Measurements from ENCODE around the gene ZNF438.

The ZNF438 gene

GRCh38 chr10:30931094-30931493 lies 100.6 kb downstream of the ZNF438 start:
- TF ChIP-seq YY1 (IDR thresholded peaks at IDR 0.05; ENCODE audit: low read depth): no peak
- no peak for TF ChIP-seq TCF12 (IDR thresholded peaks at IDR 0.05; ENCODE audit: low read depth)
- TF ChIP-seq MAX (IDR thresholded peaks at IDR 0.05): no peak
- no peak for TF ChIP-seq EGR1 (IDR thresholded peaks at IDR 0.05)
- no peak for TF ChIP-seq ZBTB7A (IDR thresholded peaks at IDR 0.05; ENCODE audit: low read depth)
- TF ChIP-seq, protein P1, sequence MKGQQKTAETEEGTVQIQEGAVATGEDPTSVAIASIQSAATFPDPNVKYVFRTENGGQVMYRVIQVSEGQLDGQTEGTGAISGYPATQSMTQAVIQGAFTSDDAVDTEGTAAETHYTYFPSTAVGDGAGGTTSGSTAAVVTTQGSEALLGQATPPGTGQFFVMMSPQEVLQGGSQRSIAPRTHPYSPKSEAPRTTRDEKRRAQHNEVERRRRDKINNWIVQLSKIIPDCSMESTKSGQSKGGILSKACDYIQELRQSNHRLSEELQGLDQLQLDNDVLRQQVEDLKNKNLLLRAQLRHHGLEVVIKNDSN (IDR thresholded peaks at IDR 0.05): no peak
- no peak for TF ChIP-seq CEBPB (IDR thresholded peaks at IDR 0.05)
- no peak for TF ChIP-seq REST (IDR thresholded peaks at IDR 0.05; ENCODE audit: low read depth)
- no peak for TF ChIP-seq NFIC (IDR thresholded peaks at IDR 0.05)
- TF ChIP-seq EP300 (IDR thresholded peaks at IDR 0.05; ENCODE audit: borderline replicate concordance): no peak
- TF ChIP-seq TAF1 (IDR thresholded peaks at IDR 0.05; ENCODE audit: low read depth): no peak
- TF ChIP-seq CREB1 (IDR thresholded peaks at IDR 0.05; ENCODE audit: low read depth): no peak
- TF ChIP-seq RAD21 (IDR thresholded peaks at IDR 0.05; ENCODE audit: low read depth): no peak
- no peak for TF ChIP-seq FOXM1 (IDR thresholded peaks at IDR 0.05; ENCODE audit: borderline replicate concordance, low read depth)
- TF ChIP-seq TEAD4 (IDR thresholded peaks at IDR 0.05): no peak

DNA sequence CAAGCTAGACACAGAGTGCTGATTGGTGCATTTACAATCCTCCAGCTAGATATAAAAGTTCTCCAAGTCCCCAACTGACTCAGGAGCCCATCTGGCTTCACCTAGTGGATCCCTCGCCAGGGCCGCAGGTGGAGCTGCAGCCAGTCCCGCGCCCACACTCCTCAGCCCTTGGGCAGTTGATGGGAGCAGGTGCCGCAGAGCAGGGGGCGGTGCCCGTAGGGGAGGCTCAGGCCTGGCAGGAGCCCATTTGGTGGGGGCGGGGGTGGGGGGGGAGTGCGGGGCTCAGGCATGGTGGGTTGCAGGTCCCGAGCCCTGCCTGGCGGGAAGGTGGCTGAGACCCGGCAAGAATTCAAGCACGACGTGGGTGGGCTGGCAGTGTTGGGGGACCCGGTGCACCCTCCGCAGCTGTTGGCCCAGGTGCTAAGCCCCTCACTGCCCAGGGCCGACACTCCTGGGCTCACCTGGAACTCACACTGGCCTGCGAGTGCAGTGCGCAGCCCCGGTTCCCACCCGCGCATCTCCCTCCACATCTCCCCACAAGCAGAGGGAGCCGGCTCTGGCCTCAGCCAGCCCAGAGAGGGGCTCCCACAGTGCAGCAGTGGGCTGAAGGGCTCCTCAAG lies 101.7 kb downstream of the ZNF438 start:
- no peak for TF ChIP-seq YY1 (IDR thresholded peaks at IDR 0.05; ENCODE audit: low read depth)
- no peak for TF ChIP-seq TEAD4 (IDR thresholded peaks at IDR 0.05)

DNA sequence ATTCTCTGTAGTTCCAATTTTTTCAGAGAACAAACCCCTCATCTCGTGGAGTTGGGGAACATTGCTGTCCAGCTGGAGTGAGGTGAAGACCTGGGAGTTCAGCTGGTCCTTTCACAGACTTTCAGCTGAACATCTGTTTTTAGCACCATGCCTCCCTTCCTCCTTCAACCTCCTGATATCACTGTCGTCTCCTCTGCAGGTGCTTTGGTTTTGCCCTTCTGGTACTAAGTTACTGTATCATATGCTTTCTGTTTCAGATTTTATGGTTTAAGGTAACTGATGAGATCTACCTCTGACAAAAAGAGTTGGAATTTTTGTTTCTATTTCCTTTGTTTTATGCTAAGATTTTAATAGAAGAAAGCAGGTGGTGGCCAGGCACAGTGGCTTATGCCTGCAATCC lies 102.9 kb downstream of the ZNF438 start:
- TF ChIP-seq EP300 (IDR thresholded peaks at IDR 0.05; ENCODE audit: borderline replicate concordance): no peak

GRCh38 chr10:30918651-30919050 lies 113.0 kb downstream of the ZNF438 start:
- no peak for TF ChIP-seq NFIC (IDR thresholded peaks at IDR 0.05)
- TF ChIP-seq CREB1 (IDR thresholded peaks at IDR 0.05; ENCODE audit: low read depth): no peak
- TF ChIP-seq RAD21 (IDR thresholded peaks at IDR 0.05; ENCODE audit: low read depth): no peak
- TF ChIP-seq, protein P1 (IDR thresholded peaks at IDR 0.05): no peak
- no peak for TF ChIP-seq REST (IDR thresholded peaks at IDR 0.05; ENCODE audit: low read depth)
- TF ChIP-seq TEAD4 (IDR thresholded peaks at IDR 0.05): no peak

- TF ChIP-seq ZBTB7A (IDR thresholded peaks at IDR 0.05; ENCODE audit: low read depth) (no peak), NFIC (IDR thresholded peaks at IDR 0.05) (no peak), CREB1 (IDR thresholded peaks at IDR 0.05; ENCODE audit: low read depth) (no peak), RAD21 (IDR thresholded peaks at IDR 0.05; ENCODE audit: low read depth) (no peak), TAF1 (IDR thresholded peaks at IDR 0.05; ENCODE audit: low read depth) (no peak), FOXM1 (IDR thresholded peaks at IDR 0.05; ENCODE audit: borderline replicate concordance, low read depth) (no peak), MAX (IDR thresholded peaks at IDR 0.05) (no peak), YY1 (IDR thresholded peaks at IDR 0.05; ENCODE audit: low read depth) (no peak), EP300 (IDR thresholded peaks at IDR 0.05; ENCODE audit: borderline replicate concordance) (no peak), EGR1 (IDR thresholded peaks at IDR 0.05) (no peak), TEAD4 (IDR thresholded peaks at IDR 0.05) (no peak), TCF12 (IDR thresholded peaks at IDR 0.05; ENCODE audit: low read depth) (no peak), REST (IDR thresholded peaks at IDR 0.05; ENCODE audit: low read depth) (no peak), CEBPB (IDR thresholded peaks at IDR 0.05) (no peak)
- TF ChIP-seq, protein P1 (IDR thresholded peaks at IDR 0.05): no peak
Observed at GRCh38 chr10:30917789-30918188, 113.9 kb downstream of the ZNF438 start.

Data from Ishikawa (cell line).